ENCODE results near the gene XPC.

Gene XPC

GRCh38 chr3:14172496-14172895 is 5.9 kb downstream of the XPC start:
- ATAC-seq (ENCODE audit: insufficient read depth, low read depth) = no peak
- Histone ChIP-seq H3K4me3 (ENCODE audit: low read depth in 1 of 2, low read length in 2 of 2) (no peak overlapping the region), H3K9me3 (ENCODE audit: insufficient read depth, low read length, severe bottlenecking) (no peaks in the 10 kb centered on the region), H3K36me3 (ENCODE audit: insufficient read depth, low read length) (peaks cover 54% of the 10 kb centered on the region), H4K20me1 (ENCODE audit: insufficient read depth, low read length) (peaks cover 31% of the 10 kb centered on the region), H3K79me2 (ENCODE audit: insufficient read depth, low read length) (peaks cover 13% of the 10 kb centered on the region), H2AFZ (ENCODE audit: low read depth, low read length) (no peak overlapping the region), H3K4me1 (ENCODE audit: insufficient read depth, low read length) (peaks cover 35% of the 10 kb centered on the region), H3K27ac (ENCODE audit: low read length) (no peak overlapping the region), H3K9ac (ENCODE audit: low read depth, low read length) (no peak overlapping the region), H3K27me3 (ENCODE audit: insufficient read depth, low read length, poor library complexity) (no peaks in the 10 kb centered on the region), H3K4me2 (ENCODE audit: insufficient read depth, low read length) (no peak overlapping the region)
- TF ChIP-seq EZH2 (IDR thresholded peaks at IDR 0.05; ENCODE audit: borderline replicate concordance, low read depth, low read length, severe bottlenecking) (no peak), CTCF (IDR thresholded peaks at IDR 0.05; ENCODE audit: borderline replicate concordance, extremely low read depth, low read length, poor library complexity, severe bottlenecking) (no peak)
- no peak for DNase-seq

GRCh38 chr3:14170531-14171159 is 7.8 kb downstream of the XPC start:
- peaks cover 9% of the 10 kb centered on the region; the same call in 1 of the 2 replicates for H3K79me2 ChIP-seq (ENCODE audit: insufficient read depth, low read length)
- DNase-seq (no peak), ATAC-seq (ENCODE audit: insufficient read depth, low read depth) (no peak)
- no peaks in the 10 kb centered on the region for H3K27me3 ChIP-seq (ENCODE audit: insufficient read depth, low read length, poor library complexity)
- H3K36me3 ChIP-seq (ENCODE audit: insufficient read depth, low read length) = peaks cover 71% of the 10 kb centered on the region
- peaks cover 16% of the 10 kb centered on the region for H3K4me1 ChIP-seq (ENCODE audit: insufficient read depth, low read length)
- H3K9ac ChIP-seq (ENCODE audit: low read depth, low read length) = no peak overlapping the region
- H3K4me3 ChIP-seq (ENCODE audit: low read depth in 1 of 2, low read length in 2 of 2) = no peak overlapping the region
- H4K20me1 ChIP-seq (ENCODE audit: insufficient read depth, low read length) = peaks cover 17% of the 10 kb centered on the region
- H3K9me3 ChIP-seq (ENCODE audit: insufficient read depth, low read length, severe bottlenecking) = no peaks in the 10 kb centered on the region
- no peak overlapping the region for H2AFZ ChIP-seq (ENCODE audit: low read depth, low read length)
- no peak overlapping the region for H3K27ac ChIP-seq (ENCODE audit: low read length)
- H3K4me2 ChIP-seq (ENCODE audit: insufficient read depth, low read length) = no peak overlapping the region
- TF ChIP-seq CTCF (IDR thresholded peaks at IDR 0.05; ENCODE audit: borderline replicate concordance, extremely low read depth, low read length, poor library complexity, severe bottlenecking) = no peak
- TF ChIP-seq EZH2 (IDR thresholded peaks at IDR 0.05; ENCODE audit: borderline replicate concordance, low read depth, low read length, severe bottlenecking) = no peak

- H3K27me3 ChIP-seq (ENCODE audit: insufficient read depth, low read length, poor library complexity) = no peaks in the 10 kb centered on the region
- H4K20me1 ChIP-seq (ENCODE audit: insufficient read depth, low read length) = peaks cover 11% of the 10 kb centered on the region
- no peak overlapping the region for H2AFZ ChIP-seq (ENCODE audit: low read depth, low read length)
- no peak overlapping the region for H3K27ac ChIP-seq (ENCODE audit: low read length)
- H3K4me1 ChIP-seq (ENCODE audit: insufficient read depth, low read length) = peaks cover 8% of the 10 kb centered on the region
- no peak for DNase-seq
- H3K4me2 ChIP-seq (ENCODE audit: insufficient read depth, low read length) = no peak overlapping the region
- no peaks in the 10 kb centered on the region for H3K9me3 ChIP-seq (ENCODE audit: insufficient read depth, low read length, severe bottlenecking)
- peaks cover 6% of the 10 kb centered on the region; the same call in 1 of the 2 replicates for H3K79me2 ChIP-seq (ENCODE audit: insufficient read depth, low read length)
- ATAC-seq (ENCODE audit: insufficient read depth, low read depth) = no peak
- no peak overlapping the region for H3K4me3 ChIP-seq (ENCODE audit: low read depth in 1 of 2, low read length in 2 of 2)
- H3K36me3 ChIP-seq (ENCODE audit: insufficient read depth, low read length) = peaks cover 78% of the 10 kb centered on the region
- TF ChIP-seq EZH2 (IDR thresholded peaks at IDR 0.05; ENCODE audit: borderline replicate concordance, low read depth, low read length, severe bottlenecking) (no peak), CTCF (IDR thresholded peaks at IDR 0.05; ENCODE audit: borderline replicate concordance, extremely low read depth, low read length, poor library complexity, severe bottlenecking) (no peak)
- no peak overlapping the region for H3K9ac ChIP-seq (ENCODE audit: low read depth, low read length)
Observed at GRCh38 chr3:14169871-14170270, 8.5 kb downstream of the XPC start.

All from DND-41 (cell line).